KMS-11 (cell line): ENCODE measurements around the gene TBCD.

Source experiments
- H2AFZ ChIP-seq: fragments of 200-600 bp; sonication (generic); 2 replicates; pipeline ENCODE4 v1.6.1; 2016; ENCODE audit warnings: antibody characterized with exemption, mixed run types, low read depth
- H3K27ac ChIP-seq: fragments of 200-600 bp; sonication (generic); 2 replicates; pipeline ENCODE4 v1.6.1; 2016; ENCODE audit warnings: mild to moderate bottlenecking, mixed run types
- H3K27me3 ChIP-seq: fragments of 200-600 bp; sonication (generic); 2 replicates; pipeline ENCODE4 v1.6.1; 2017; ENCODE audit warnings: mild to moderate bottlenecking, low read depth, mixed run types, moderate library complexity; ENCODE audit not compliant: insufficient read depth
- H3K36me3 ChIP-seq: fragments of 200-600 bp; sonication (generic); 2 replicates; pipeline ENCODE4 v1.6.1; 2017; ENCODE audit warnings: mild to moderate bottlenecking, mixed run types; ENCODE audit not compliant: insufficient read depth
- H3K4me1 ChIP-seq: fragments of 200-600 bp; sonication (generic); 2 replicates; pipeline ENCODE4 v1.6.1; 2016; ENCODE audit warnings: mild to moderate bottlenecking, low read depth, mixed run types; ENCODE audit not compliant: poor library complexity, severe bottlenecking
- H3K4me2 ChIP-seq: fragments of 200-600 bp; sonication (generic); 2 replicates; pipeline ENCODE4 v1.7.0; 2016; ENCODE audit warnings: mild to moderate bottlenecking, mixed run types
- H3K4me3 ChIP-seq: fragments of 200-600 bp; sonication (generic); IDR thresholded peaks from 2 replicates; pipeline ENCODE4 v1.6.1; 2017; ENCODE audit warnings: low read depth, low read length, mixed read lengths; ENCODE audit not compliant: insufficient read depth
- H3K79me2 ChIP-seq: fragments of 200-600 bp; sonication (generic); 2 replicates; pipeline ENCODE4 v1.6.1; 2016; ENCODE audit warnings: low read depth, mixed run types; ENCODE audit not compliant: insufficient read depth
- H3K9ac ChIP-seq: fragments of 200-600 bp; sonication (generic); 2 replicates; pipeline ENCODE4 v1.6.1; 2016; ENCODE audit warnings: mild to moderate bottlenecking, mixed run types
- H4K20me1 ChIP-seq: fragments of 200-600 bp; sonication (generic); 2 replicates; pipeline ENCODE4 v1.6.1; 2016; ENCODE audit warnings: mild to moderate bottlenecking, mixed run types; ENCODE audit not compliant: insufficient read depth
- TF ChIP-seq, protein P1 (sequence below): fragments of 200-600 bp; sonication (generic); conservative IDR thresholded peaks from 2 replicates; pipeline ENCODE4 v1.6.1; 2017; ENCODE audit warnings: low read depth, mild to moderate bottlenecking, antibody characterized with exemption, low read length, moderate library complexity, mixed read lengths

Gene TBCD

GRCh38 chr17:82946081-82946480 is 194.2 kb downstream of the TBCD start:
- Histone ChIP-seq H4K20me1 (no peaks in the 10 kb centered on the region), H3K27me3 (no peaks in the 10 kb centered on the region), H3K4me3 (no peak overlapping the region), H3K27ac (no peak overlapping the region), H3K79me2 (no peaks in the 10 kb centered on the region), H2AFZ (no peak overlapping the region), H3K4me2 (no peak overlapping the region), H3K9ac (no peak overlapping the region), H3K4me1 (no peaks in the 10 kb centered on the region), H3K36me3 (no peaks in the 10 kb centered on the region)
- TF ChIP-seq, protein P1, sequence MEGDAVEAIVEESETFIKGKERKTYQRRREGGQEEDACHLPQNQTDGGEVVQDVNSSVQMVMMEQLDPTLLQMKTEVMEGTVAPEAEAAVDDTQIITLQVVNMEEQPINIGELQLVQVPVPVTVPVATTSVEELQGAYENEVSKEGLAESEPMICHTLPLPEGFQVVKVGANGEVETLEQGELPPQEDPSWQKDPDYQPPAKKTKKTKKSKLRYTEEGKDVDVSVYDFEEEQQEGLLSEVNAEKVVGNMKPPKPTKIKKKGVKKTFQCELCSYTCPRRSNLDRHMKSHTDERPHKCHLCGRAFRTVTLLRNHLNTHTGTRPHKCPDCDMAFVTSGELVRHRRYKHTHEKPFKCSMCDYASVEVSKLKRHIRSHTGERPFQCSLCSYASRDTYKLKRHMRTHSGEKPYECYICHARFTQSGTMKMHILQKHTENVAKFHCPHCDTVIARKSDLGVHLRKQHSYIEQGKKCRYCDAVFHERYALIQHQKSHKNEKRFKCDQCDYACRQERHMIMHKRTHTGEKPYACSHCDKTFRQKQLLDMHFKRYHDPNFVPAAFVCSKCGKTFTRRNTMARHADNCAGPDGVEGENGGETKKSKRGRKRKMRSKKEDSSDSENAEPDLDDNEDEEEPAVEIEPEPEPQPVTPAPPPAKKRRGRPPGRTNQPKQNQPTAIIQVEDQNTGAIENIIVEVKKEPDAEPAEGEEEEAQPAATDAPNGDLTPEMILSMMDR: no peak

DNA sequence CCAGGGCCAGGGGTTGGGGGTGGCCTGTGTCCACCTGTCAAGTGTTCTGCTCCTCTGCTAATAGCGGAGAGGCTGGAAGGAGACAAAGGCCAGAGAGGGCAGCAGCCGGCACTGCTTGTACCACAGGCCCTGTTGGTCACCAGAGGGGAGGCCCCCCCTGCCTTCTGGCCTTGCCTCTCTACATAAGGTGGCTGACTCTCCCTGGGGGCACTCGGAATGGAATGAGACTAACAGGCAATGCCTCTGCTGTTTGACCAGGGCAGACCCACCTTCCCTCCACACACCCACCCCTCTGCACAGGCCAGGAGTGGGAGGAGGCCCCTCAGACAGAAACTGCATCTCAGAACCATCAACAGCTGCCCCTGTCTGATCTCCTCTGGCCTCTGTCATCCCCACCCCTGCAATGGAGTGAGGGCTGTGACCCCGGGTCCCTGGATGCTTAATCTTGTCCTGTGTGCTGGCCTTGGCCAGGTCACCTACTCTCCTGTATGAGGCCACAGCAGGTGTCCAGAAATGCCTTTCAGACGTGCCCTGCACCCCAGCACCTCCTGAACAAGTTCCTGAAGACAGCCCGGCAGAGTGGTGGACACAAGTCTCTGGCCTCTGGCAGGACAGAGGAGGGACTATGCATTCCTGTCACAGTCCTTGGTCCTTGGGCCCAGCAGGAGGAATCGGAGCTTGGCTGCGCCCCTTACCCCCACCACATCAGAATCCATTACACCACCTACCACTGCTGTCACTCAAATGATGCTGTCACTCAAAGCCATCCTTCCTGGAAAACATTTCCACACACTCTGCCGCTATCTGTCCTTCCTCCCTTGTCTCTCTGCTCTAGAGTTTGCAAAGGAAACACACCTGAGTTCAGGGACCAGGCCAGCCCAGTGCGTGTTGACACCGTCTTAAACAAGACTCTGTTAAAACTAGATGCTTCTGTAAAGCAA is 195.5 kb downstream of the TBCD start:
- no peaks in the 10 kb centered on the region for H4K20me1 ChIP-seq
- no peak overlapping the region for H2AFZ ChIP-seq
- TF ChIP-seq, protein P1: no peak
- H3K79me2 ChIP-seq: no peaks in the 10 kb centered on the region
- no peak overlapping the region for H3K27ac ChIP-seq
- H3K27me3 ChIP-seq: no peaks in the 10 kb centered on the region
- no peaks in the 10 kb centered on the region for H3K4me1 ChIP-seq
- H3K4me2 ChIP-seq: no peak overlapping the region
- H3K36me3 ChIP-seq: no peaks in the 10 kb centered on the region
- no peak overlapping the region for H3K9ac ChIP-seq
- no peak overlapping the region for H3K4me3 ChIP-seq

GRCh38 chr17:82948081-82948511 is 196.2 kb downstream of the TBCD start:
- Histone ChIP-seq H4K20me1 (no peaks in the 10 kb centered on the region), H3K4me2 (no peak overlapping the region), H2AFZ (no peak overlapping the region), H3K79me2 (no peaks in the 10 kb centered on the region), H3K4me1 (no peaks in the 10 kb centered on the region), H3K27me3 (no peaks in the 10 kb centered on the region), H3K27ac (no peak overlapping the region), H3K4me3 (no peak overlapping the region), H3K36me3 (no peaks in the 10 kb centered on the region), H3K9ac (no peak overlapping the region)
- TF ChIP-seq, protein P1: no peak

DNA sequence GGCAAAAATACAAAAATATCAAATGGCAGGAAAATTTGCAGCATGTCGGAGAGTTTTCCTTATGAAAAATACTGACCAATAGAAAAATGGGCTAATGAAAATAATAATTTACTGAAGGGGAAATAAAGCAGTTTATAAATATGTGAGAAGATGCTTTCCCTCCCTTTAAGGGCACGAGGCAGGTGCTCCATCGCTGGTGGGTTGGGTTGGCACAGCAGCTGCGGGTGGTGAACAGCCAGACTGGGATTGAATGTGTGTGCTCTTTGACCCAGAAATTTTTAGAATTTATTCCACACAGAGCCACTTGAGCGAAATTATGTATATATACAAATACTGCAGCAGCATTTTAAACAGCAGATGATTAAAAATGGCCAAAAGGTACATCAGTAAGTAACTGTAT is 197.1 kb downstream of the TBCD start:
- H4K20me1 ChIP-seq: no peaks in the 10 kb centered on the region
- no peaks in the 10 kb centered on the region for H3K79me2 ChIP-seq
- no peak overlapping the region for H3K27ac ChIP-seq
- no peak overlapping the region for H3K4me2 ChIP-seq
- no peak overlapping the region for H3K4me3 ChIP-seq
- H3K36me3 ChIP-seq: no peaks in the 10 kb centered on the region
- H3K9ac ChIP-seq: no peak overlapping the region
- H2AFZ ChIP-seq: no peak overlapping the region
- TF ChIP-seq, protein P1: no peak
- H3K4me1 ChIP-seq: no peaks in the 10 kb centered on the region
- no peaks in the 10 kb centered on the region for H3K27me3 ChIP-seq
